PC-3 (cell line): ENCODE data around the gene FANCC. TPM values are rescaled to one million over a fixed set of nuclear protein-coding genes. Genes with fewer than 3 reads are reported as not detected.

Experiments used
- ATAC-seq: fragments of 200-7000 bp; cut with Tn5 transposase; 2 replicates; pipeline ENCODE4 v1.9.1; 2020; ENCODE audit warnings: mild to moderate bottlenecking, moderate library complexity
- BruUV-seq: library from RNA; stranded (reverse); fragments of 400-500 nt; replicated peaks from 2 replicates; lab custom pipeline; 2021; lab: Mats Ljungman, UMichigan
- CTCF ChIA-PET: fragments of 300-600 bp; sonication (Branson Sonifier 250); formaldehyde crosslinking; loops from one replicate; lab custom pipeline; 2022; ENCODE audit warnings: antibody characterized with exemption; lab: Charles Lee
- POLR2A ChIA-PET: fragments of 300-600 bp; sonication (Branson Sonifier 250); formaldehyde crosslinking; loops from one replicate; lab custom pipeline; 2022; ENCODE audit warnings: antibody characterized with exemption; ENCODE audit not compliant: unreplicated experiment; lab: Charles Lee
- DNase-seq: peaks from one replicate; pipeline ENCODE4 v3.0.0-alpha.2; 2015
- H2AFZ ChIP-seq: fragments of 300-600 bp; sonication (generic); 2 replicates; pipeline ENCODE4 v1.6.0; 2016; ENCODE audit warnings: antibody characterized with exemption, low read length
- H3F3A ChIP-seq: fragments of 300-600 bp; sonication (generic); one replicate; pipeline ENCODE4 v1.6.0; 2017; ENCODE audit warnings: antibody characterized with exemption, low read length, control low read depth, mild to moderate bottlenecking; ENCODE audit not compliant: unreplicated experiment
- H3K27ac ChIP-seq: fragments of 300-600 bp; sonication (generic); 2 replicates; pipeline ENCODE4 v1.5.1; 2016; ENCODE audit warnings: mild to moderate bottlenecking, low read length
- H3K27me3 ChIP-seq: fragments of 300-600 bp; sonication (generic); 2 replicates; pipeline ENCODE4 v1.6.1; 2016; ENCODE audit warnings: low read length, mixed read lengths
- H3K36me3 ChIP-seq: fragments of 300-600 bp; sonication (generic); 2 replicates; pipeline ENCODE4 v1.6.1; 2016; ENCODE audit warnings: low read depth, mixed run types, low read length, mixed read lengths
- H3K4me1 ChIP-seq: fragments of 300-600 bp; sonication (generic); 2 replicates; pipeline ENCODE4 v1.5.1; 2016; ENCODE audit warnings: low read length; ENCODE audit not compliant: insufficient read depth
- H3K4me2 ChIP-seq: fragments of 300-600 bp; sonication (generic); 2 replicates; pipeline ENCODE4 v1.6.0; 2016; ENCODE audit warnings: low read length
- H3K4me3 ChIP-seq: fragments of 300-600 bp; sonication (generic); 2 replicates; pipeline ENCODE4 v1.5.1; 2016; ENCODE audit warnings: mild to moderate bottlenecking, low read length, mixed read lengths
- H3K79me2 ChIP-seq: fragments of 300-600 bp; sonication (generic); 2 replicates; pipeline ENCODE4 v1.6.1; 2017; ENCODE audit warnings: low read length, mixed read lengths
- H3K9ac ChIP-seq: fragments of 300-600 bp; sonication (generic); 2 replicates; pipeline ENCODE4 v1.6.0; 2016; ENCODE audit warnings: mild to moderate bottlenecking, low read length
- H3K9me2 ChIP-seq: fragments of 300-600 bp; sonication (generic); replicated peaks from 2 replicates; pipeline ENCODE4 v1.6.1; 2016; ENCODE audit warnings: mixed run types, low read length, mixed read lengths
- H3K9me3 ChIP-seq: fragments of 300-600 bp; sonication (generic); 2 replicates; pipeline ENCODE4 v1.6.1; 2016; ENCODE audit warnings: low read length, mixed read lengths
- H4K20me1 ChIP-seq: fragments of 300-600 bp; sonication (generic); 2 replicates; pipeline ENCODE4 v1.6.1; 2016; ENCODE audit warnings: low read length, mixed read lengths
- CTCF ChIP-seq: fragments of 300-600 bp; sonication (generic); conservative IDR thresholded peaks from 2 replicates; pipeline ENCODE4 v1.5.1; 2017; ENCODE audit warnings: antibody characterized with exemption, low read depth, mild to moderate bottlenecking, low read length
- EZH2 ChIP-seq: fragments of 300-600 bp; sonication (generic); IDR thresholded peaks from one replicate; pipeline ENCODE4 v1.6.1; 2017; ENCODE audit warnings: antibody characterized with exemption, mild to moderate bottlenecking, low read length; ENCODE audit not compliant: unreplicated experiment
- EZH2phosphoT487 ChIP-seq: fragments of 300-600 bp; sonication (generic); IDR thresholded peaks from 2 replicates; pipeline ENCODE4 v1.6.1; 2018; ENCODE audit warnings: mild to moderate bottlenecking, antibody characterized with exemption, low read length, borderline replicate concordance
- intact Hi-C: fragments of 100-400 bp; cut with micrococcal nuclease; formaldehyde crosslinking; loops from 2 replicates; pipeline ENCODE4 v1.9.0; 2023
- total RNA-seq: library from RNA; depleted of rRNA; stranded (reverse); fragments of >200 nt; gene quantifications from 2 replicates; pipeline ENCODE4 v1.2.3, GENCODE V29; 2014

Gene FANCC
- total RNA-seq, 1 experiment from 2014 or later = 6.9 TPM

GRCh38 chr9:95177617-95178016, 139.9 kb downstream of the FANCC start:
- H3K9me3 ChIP-seq = no peaks in the 10 kb centered on the region

GRCh38 chr9:95176755-95177319, 140.7 kb downstream of the FANCC start:
- ATAC-seq (no peak), DNase-seq (no peak)
- POLR2A ChIA-PET = no interaction called here
- no peaks in the 10 kb centered on the region for H4K20me1 ChIP-seq
- H3K9me2 ChIP-seq = no peaks in the 10 kb centered on the region
- H3K9ac ChIP-seq = no peak overlapping the region
- no TSS peak for BruUV-seq
- H3K9me3 ChIP-seq = no peaks in the 10 kb centered on the region
- TF ChIP-seq EZH2phosphoT487 (no peak), CTCF (no peak), EZH2 (no peak)
- no peak overlapping the region for H3K4me2 ChIP-seq
- no peak overlapping the region for H3K4me3 ChIP-seq
- H3K27me3 ChIP-seq = no peaks in the 10 kb centered on the region
- CTCF ChIA-PET = no interaction called here
- H2AFZ ChIP-seq = no peak overlapping the region
- H3F3A ChIP-seq = no peaks in the 10 kb centered on the region
- intact Hi-C loops = no loop called here
- H3K79me2 ChIP-seq = no peaks in the 10 kb centered on the region
- H3K4me1 ChIP-seq = no peaks in the 10 kb centered on the region
- no peak overlapping the region for H3K27ac ChIP-seq
- no peaks in the 10 kb centered on the region; the same call in 1 of the 2 replicates for H3K36me3 ChIP-seq

More at GRCh38 chr9:95177617-95178016, 139.9 kb downstream of the FANCC start:
- intact Hi-C loops = no loop called here
- Histone ChIP-seq H3K79me2 (no peaks in the 10 kb centered on the region), H3K9ac (no peak overlapping the region), H4K20me1 (no peaks in the 10 kb centered on the region), H3K27ac (no peak overlapping the region), H3F3A (no peaks in the 10 kb centered on the region), H3K4me2 (no peak overlapping the region), H3K4me1 (no peaks in the 10 kb centered on the region), H3K9me2 (no peaks in the 10 kb centered on the region), H3K36me3 (no peaks in the 10 kb centered on the region; the same call in 1 of the 2 replicates), H3K4me3 (no peak overlapping the region), H2AFZ (no peak overlapping the region), H3K27me3 (no peaks in the 10 kb centered on the region)
- CTCF ChIA-PET = no interaction called here
- BruUV-seq = no TSS peak
- POLR2A ChIA-PET = no interaction called here
- DNase-seq (no peak), ATAC-seq (no peak)
- TF ChIP-seq EZH2 (no peak), EZH2phosphoT487 (no peak), CTCF (no peak)

GRCh38 chr9:95175523-95175922, 142.0 kb downstream of the FANCC start:
- no peaks in the 10 kb centered on the region for H3K9me3 ChIP-seq
- peaks cover 9% of the 10 kb centered on the region for H3K4me1 ChIP-seq
- H3K9me2 ChIP-seq = no peaks in the 10 kb centered on the region
- H2AFZ ChIP-seq = no peak overlapping the region
- no peak overlapping the region for H3K4me2 ChIP-seq
- no TSS peak for BruUV-seq
- no peaks in the 10 kb centered on the region for H3K27me3 ChIP-seq
- ATAC-seq = no peak
- DNase-seq = no peak
- H3K27ac ChIP-seq = no peak overlapping the region
- TF ChIP-seq CTCF (no peak), EZH2 (no peak), EZH2phosphoT487 (no peak)
- H3K36me3 ChIP-seq = no peaks in the 10 kb centered on the region
- intact Hi-C loops = no loop called here
- H3K79me2 ChIP-seq = no peaks in the 10 kb centered on the region
- H3K9ac ChIP-seq = no peak overlapping the region
- H3K4me3 ChIP-seq = no peak overlapping the region
- POLR2A ChIA-PET = no interaction called here
- CTCF ChIA-PET = no interaction called here
- H3F3A ChIP-seq = no peaks in the 10 kb centered on the region
- H4K20me1 ChIP-seq = no peaks in the 10 kb centered on the region
